ENCODE measurements around the gene SAMSN1. TPM values are rescaled to one million over a fixed set of nuclear protein-coding genes. Genes with fewer than 3 reads are reported as not detected.

The SAMSN1 gene
- total RNA-seq, 2 donors from 2014 or later: 1.8 to 4.6 TPM

- ATAC-seq (no peak), DNase-seq (no peak)
- Histone ChIP-seq H3K27me3 (no peaks in the 10 kb centered on the region), H3K4me3 (no peak overlapping the region), H3K36me3 (replicated peaks in 1 of 2; ENCODE audit: insufficient read depth in 1 of 2, low read depth in 2 of 2) (no peaks in the 10 kb centered on the region), H3K27ac (peak overlapping the region in 1 of 4 donors; percentile 59), H3K4me1 (no peaks in the 10 kb centered on the region), H3K9me3 (no peaks in the 10 kb centered on the region)
- TF ChIP-seq POLR2A (IDR thresholded peaks at IDR 0.05) (no peak), CTCF (IDR thresholded peaks at IDR 0.05) (no peak)
- WGBS, 2 donors: 69 to 78% methylated on average over 4 of the region's 4 CpGs
- intact Hi-C loops (cut with DNase I): no loop called here
Measured at GRCh38 chr21:14592296-14593000, 46.3 kb upstream of the SAMSN1 start.

GRCh38 chr21:14591882-14592281 lies 45.8 kb upstream of the SAMSN1 start:
- TF ChIP-seq CTCF (IDR thresholded peaks at IDR 0.05) (no peak), POLR2A (IDR thresholded peaks at IDR 0.05) (no peak)

GRCh38 chr21:14591377-14591776 lies 45.3 kb upstream of the SAMSN1 start:
- H3K4me3 ChIP-seq: no peak overlapping the region
- DNase-seq (no peak), ATAC-seq (no peak)
- H3K4me1 ChIP-seq: no peaks in the 10 kb centered on the region
- H3K27me3 ChIP-seq: no peaks in the 10 kb centered on the region
- intact Hi-C loops (cut with DNase I): no loop called here
- no peaks in the 10 kb centered on the region for H3K9me3 ChIP-seq
- TF ChIP-seq POLR2A (IDR thresholded peaks at IDR 0.05) (no peak), CTCF (IDR thresholded peaks at IDR 0.05) (no peak)
- H3K36me3 ChIP-seq (replicated peaks in 1 of 2; ENCODE audit: insufficient read depth in 1 of 2, low read depth in 2 of 2): no peaks in the 10 kb centered on the region
- peak overlapping the region in 1 of 4 donors; percentile 49 for H3K27ac ChIP-seq

More at GRCh38 chr21:14591882-14592281, 45.8 kb upstream of the SAMSN1 start:
- 78 to 83% methylated on average over 2 of the region's 2 CpGs for WGBS, 2 donors
- Histone ChIP-seq H3K9me3 (no peaks in the 10 kb centered on the region), H3K27me3 (no peaks in the 10 kb centered on the region), H3K4me1 (no peaks in the 10 kb centered on the region), H3K4me3 (no peak overlapping the region), H3K27ac (peak overlapping the region in 1 of 4 donors; percentile 59), H3K36me3 (replicated peaks in 1 of 2; ENCODE audit: insufficient read depth in 1 of 2, low read depth in 2 of 2) (no peaks in the 10 kb centered on the region)
- intact Hi-C loops (cut with DNase I): no loop called here
- ATAC-seq (peak; percentile 33), DNase-seq (peak in 3 of 4 donors; percentile 19 to 66 (median 31))

GRCh38 chr21:14589855-14590563 lies 43.9 kb upstream of the SAMSN1 start:
- Histone ChIP-seq H3K36me3 (replicated peaks in 1 of 2; ENCODE audit: insufficient read depth in 1 of 2, low read depth in 2 of 2) (no peaks in the 10 kb centered on the region), H3K9me3 (no peaks in the 10 kb centered on the region), H3K4me1 (no peaks in the 10 kb centered on the region), H3K4me3 (no peak overlapping the region), H3K27ac (no peak overlapping the region), H3K27me3 (no peaks in the 10 kb centered on the region)
- DNase-seq (no peak), ATAC-seq (no peak)
- intact Hi-C loops (cut with DNase I): no loop called here
- TF ChIP-seq CTCF (IDR thresholded peaks at IDR 0.05) (no peak), POLR2A (IDR thresholded peaks at IDR 0.05) (no peak)
- 51 to 65% methylated on average over 7 of the region's 7 CpGs for WGBS, 2 donors

Data from body of pancreas (tissue), 4 donors.